ENCODE results near the gene PRKCH.
A peak's percentile ranks its signal among the peaks of the same experiment; 100 is the strongest.
"Not testable (repeated sequence)": the region's sequence is repeated elsewhere in the genome, so short reads cannot be mapped to it uniquely, and the experiment has no call there.

PRKCH gene

DNA sequence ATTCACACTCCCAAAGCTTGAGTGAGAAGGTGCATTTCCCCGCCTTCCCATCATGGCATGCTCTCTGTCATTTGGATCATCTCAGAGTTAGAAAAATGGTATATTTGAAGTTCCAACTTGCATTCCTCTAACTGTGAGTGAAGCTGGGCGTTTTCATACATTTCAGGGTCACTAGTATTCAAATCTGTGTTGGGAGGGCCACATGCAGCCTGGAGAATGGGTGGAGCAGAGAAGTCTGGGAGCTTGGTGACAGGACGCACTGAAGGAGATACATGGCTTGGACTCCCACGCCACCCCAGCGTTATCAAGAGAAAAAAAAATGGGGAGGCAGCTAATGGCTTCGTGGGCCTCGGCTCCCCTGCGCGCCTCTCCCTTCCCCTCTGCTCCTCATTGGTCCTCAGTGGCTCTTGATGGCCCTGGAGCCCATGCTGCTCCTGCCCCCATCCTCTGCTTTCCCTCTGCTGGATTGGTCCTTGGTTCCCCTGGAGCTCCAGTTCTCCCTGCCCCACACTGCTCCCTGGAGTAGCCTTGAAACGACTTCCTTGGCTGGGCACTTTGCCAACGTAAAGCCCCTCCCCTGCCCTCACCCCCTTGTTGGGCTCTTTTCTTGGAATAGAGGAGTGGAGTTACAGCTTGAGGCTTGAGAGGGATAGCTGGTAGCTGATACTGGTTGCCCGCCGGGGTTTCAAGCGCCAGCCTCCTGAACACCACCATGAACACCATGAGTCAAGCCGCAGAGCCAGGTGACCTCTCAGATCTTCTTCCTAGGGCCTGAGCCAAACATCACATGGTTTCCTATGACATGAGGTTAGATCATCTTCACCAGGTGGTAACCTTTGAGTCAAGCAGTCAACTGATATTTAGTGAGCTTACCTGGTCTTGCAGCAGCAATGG, 139.6 kb downstream of the PRKCH start:
- H3K79me2 ChIP-seq (ENCODE audit: control insufficient read depth, insufficient read depth, low read length): no peaks in the 10 kb centered on the region
- no peaks in the 10 kb centered on the region for H3K4me1 ChIP-seq (ENCODE audit: control insufficient read depth, low read depth, low read length)
- no peak overlapping the region for H3K56ac ChIP-seq (ENCODE audit: low read length)
- no peak overlapping the region for H3K27ac ChIP-seq (ENCODE audit: low read depth, low read length)
- H3K18ac ChIP-seq (ENCODE audit: low read length): no peak overlapping the region
- no peak overlapping the region for H3K4me2 ChIP-seq (ENCODE audit: low read length)
- H2AK5ac ChIP-seq (ENCODE audit: low read length): no peak overlapping the region
- no peak overlapping the region for H4K5ac ChIP-seq (ENCODE audit: low read length)
- no peaks in the 10 kb centered on the region for H3K36me3 ChIP-seq (ENCODE audit: control insufficient read depth, insufficient read depth, low read length)
- no peak overlapping the region for H3K9ac ChIP-seq (ENCODE audit: low read length)
- no peak overlapping the region for H3K4ac ChIP-seq (ENCODE audit: low read depth, low read length)
- H3K4me3 ChIP-seq (ENCODE audit: low read length): no peak overlapping the region
- DNase-seq: peak; percentile 48
- H2BK5ac ChIP-seq (ENCODE audit: low read length): no peak overlapping the region
- H2BK15ac ChIP-seq (replicated peaks; ENCODE audit: low read depth): no peak overlapping the region
- no peak overlapping the region for H4K8ac ChIP-seq (ENCODE audit: low read depth, low read length)
- no peaks in the 10 kb centered on the region for H3K27me3 ChIP-seq (ENCODE audit: insufficient read depth, low read length, poor library complexity)
- no peak overlapping the region for H2BK120ac ChIP-seq (ENCODE audit: low read depth, low read length)
- no peaks in the 10 kb centered on the region for H3K79me1 ChIP-seq (ENCODE audit: low read length)
- no peak overlapping the region for H3K23ac ChIP-seq (ENCODE audit: low read length)
- WGBS (ENCODE audit: extremely low coverage, insufficient coverage, low lambda C conversion rate): no CpG with 5 or more reads among the region's 15 CpGs

- Histone ChIP-seq H3K4ac (ENCODE audit: low read depth, low read length) (no peak overlapping the region), H2AK5ac (ENCODE audit: low read length) (no peak overlapping the region), H3K27me3 (ENCODE audit: insufficient read depth, low read length, poor library complexity) (no peaks in the 10 kb centered on the region), H4K8ac (ENCODE audit: low read depth, low read length) (no peak overlapping the region), H3K4me1 (ENCODE audit: control insufficient read depth, low read depth, low read length) (peaks cover 6% of the 10 kb centered on the region), H4K5ac (ENCODE audit: low read length) (no peak overlapping the region), H3K4me3 (ENCODE audit: low read length) (no peak overlapping the region), H3K56ac (ENCODE audit: low read length) (no peak overlapping the region), H3K36me3 (ENCODE audit: control insufficient read depth, insufficient read depth, low read length) (no peaks in the 10 kb centered on the region), H2BK15ac (replicated peaks; ENCODE audit: low read depth) (no peak overlapping the region), H2BK5ac (ENCODE audit: low read length) (no peak overlapping the region), H2BK120ac (ENCODE audit: low read depth, low read length) (no peak overlapping the region), H3K79me1 (ENCODE audit: low read length) (no peaks in the 10 kb centered on the region), H3K79me2 (ENCODE audit: control insufficient read depth, insufficient read depth, low read length) (no peaks in the 10 kb centered on the region), H3K9ac (ENCODE audit: low read length) (no peak overlapping the region), H3K27ac (ENCODE audit: low read depth, low read length) (no peak overlapping the region), H3K18ac (ENCODE audit: low read length) (no peak overlapping the region), H3K23ac (ENCODE audit: low read length) (no peak overlapping the region), H3K4me2 (ENCODE audit: low read length) (no peak overlapping the region)
- no CpG with 5 or more reads among the region's 7 CpGs for WGBS (ENCODE audit: extremely low coverage, insufficient coverage, low lambda C conversion rate)
- DNase-seq: peak; percentile 71
Measured at GRCh38 chr14:61461808-61462275, 140.5 kb downstream of the PRKCH start.

DNA sequence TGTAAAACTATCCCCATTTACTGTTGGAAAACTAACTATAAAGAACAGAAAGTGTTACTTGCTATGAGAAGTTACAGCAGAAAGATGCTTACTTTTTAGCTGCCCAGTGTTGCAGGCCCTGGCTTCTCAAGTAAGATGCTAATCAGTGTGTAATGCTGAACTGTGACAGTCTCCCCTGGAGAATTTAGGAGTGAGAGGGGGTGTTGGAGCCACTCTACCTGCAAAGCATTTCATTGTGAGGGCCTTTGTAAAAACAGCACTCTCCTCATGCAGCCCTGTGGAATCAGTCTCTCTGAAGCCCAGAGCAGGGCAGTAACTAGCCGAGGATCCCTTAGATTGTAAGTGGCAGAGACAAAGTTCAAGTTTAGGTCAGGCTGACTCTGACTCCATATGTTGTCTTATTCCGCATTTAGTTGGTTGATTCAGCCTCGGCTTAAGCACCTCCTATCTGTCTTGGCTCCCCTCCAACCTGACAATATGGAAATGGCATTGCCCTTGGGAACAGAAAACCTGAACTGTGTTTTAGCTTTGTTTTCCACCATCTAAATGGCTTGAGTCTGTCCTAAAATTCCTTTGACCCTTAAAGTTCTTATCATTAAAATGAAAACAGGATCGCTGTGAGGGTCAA, 141.3 kb downstream of the PRKCH start:
- Histone ChIP-seq H3K79me1 (ENCODE audit: low read length) (no peaks in the 10 kb centered on the region), H3K18ac (ENCODE audit: low read length) (no peak overlapping the region), H4K5ac (ENCODE audit: low read length) (no peak overlapping the region), H4K8ac (ENCODE audit: low read depth, low read length) (no peak overlapping the region), H3K4me1 (ENCODE audit: control insufficient read depth, low read depth, low read length) (peaks cover 6% of the 10 kb centered on the region), H2BK15ac (replicated peaks; ENCODE audit: low read depth) (no peak overlapping the region), H3K36me3 (ENCODE audit: control insufficient read depth, insufficient read depth, low read length) (no peaks in the 10 kb centered on the region), H3K23ac (ENCODE audit: low read length) (no peak overlapping the region), H2BK120ac (ENCODE audit: low read depth, low read length) (no peak overlapping the region), H3K9ac (ENCODE audit: low read length) (no peak overlapping the region), H3K4ac (ENCODE audit: low read depth, low read length) (no peak overlapping the region), H3K79me2 (ENCODE audit: control insufficient read depth, insufficient read depth, low read length) (no peaks in the 10 kb centered on the region), H3K4me2 (ENCODE audit: low read length) (no peak overlapping the region), H3K27ac (ENCODE audit: low read depth, low read length) (no peak overlapping the region), H3K27me3 (ENCODE audit: insufficient read depth, low read length, poor library complexity) (no peaks in the 10 kb centered on the region), H2BK5ac (ENCODE audit: low read length) (no peak overlapping the region), H3K4me3 (ENCODE audit: low read length) (no peak overlapping the region), H3K56ac (ENCODE audit: low read length) (peak overlapping the region; percentile 3), H2AK5ac (ENCODE audit: low read length) (no peak overlapping the region)
- no peak for DNase-seq
- WGBS (ENCODE audit: extremely low coverage, insufficient coverage, low lambda C conversion rate): no CpG with 5 or more reads among the region's 4 CpGs

GRCh38 chr14:61463664-61464285, 142.4 kb downstream of the PRKCH start:
- no peaks in the 10 kb centered on the region for H3K36me3 ChIP-seq (ENCODE audit: control insufficient read depth, insufficient read depth, low read length)
- no peak overlapping the region for H2AK5ac ChIP-seq (ENCODE audit: low read length)
- no peak overlapping the region for H3K27ac ChIP-seq (ENCODE audit: low read depth, low read length)
- H2BK5ac ChIP-seq (ENCODE audit: low read length): no peak overlapping the region
- no peaks in the 10 kb centered on the region for H3K79me2 ChIP-seq (ENCODE audit: control insufficient read depth, insufficient read depth, low read length)
- H3K56ac ChIP-seq (ENCODE audit: low read length): no peak overlapping the region
- no peak for DNase-seq
- H3K4ac ChIP-seq (ENCODE audit: low read depth, low read length): no peak overlapping the region
- H3K9ac ChIP-seq (ENCODE audit: low read length): no peak overlapping the region
- no peak overlapping the region for H3K4me3 ChIP-seq (ENCODE audit: low read length)
- H3K4me1 ChIP-seq (ENCODE audit: control insufficient read depth, low read depth, low read length): peaks cover 6% of the 10 kb centered on the region
- no peak overlapping the region for H3K18ac ChIP-seq (ENCODE audit: low read length)
- H4K5ac ChIP-seq (ENCODE audit: low read length): no peak overlapping the region
- H3K27me3 ChIP-seq (ENCODE audit: insufficient read depth, low read length, poor library complexity): no peaks in the 10 kb centered on the region
- no CpG with 5 or more reads among the region's 3 CpGs for WGBS (ENCODE audit: extremely low coverage, insufficient coverage, low lambda C conversion rate)
- no peak overlapping the region for H4K8ac ChIP-seq (ENCODE audit: low read depth, low read length)
- no peak overlapping the region for H2BK120ac ChIP-seq (ENCODE audit: low read depth, low read length)
- no peak overlapping the region for H3K4me2 ChIP-seq (ENCODE audit: low read length)
- no peaks in the 10 kb centered on the region for H3K79me1 ChIP-seq (ENCODE audit: low read length)
- H3K23ac ChIP-seq (ENCODE audit: low read length): no peak overlapping the region
- no peak overlapping the region for H2BK15ac ChIP-seq (replicated peaks; ENCODE audit: low read depth)

- not testable (repeated sequence) for H2BK5ac ChIP-seq (ENCODE audit: low read length); H2AK5ac ChIP-seq (ENCODE audit: low read length); DNase-seq; H4K8ac ChIP-seq (ENCODE audit: low read depth, low read length); H3K9ac ChIP-seq (ENCODE audit: low read length); H3K4ac ChIP-seq (ENCODE audit: low read depth, low read length); H3K18ac ChIP-seq (ENCODE audit: low read length); H3K4me3 ChIP-seq (ENCODE audit: low read length); H3K23ac ChIP-seq (ENCODE audit: low read length); H3K36me3 ChIP-seq (ENCODE audit: control insufficient read depth, insufficient read depth, low read length); H2BK120ac ChIP-seq (ENCODE audit: low read depth, low read length); H3K4me1 ChIP-seq (ENCODE audit: control insufficient read depth, low read depth, low read length); H3K56ac ChIP-seq (ENCODE audit: low read length); H3K4me2 ChIP-seq (ENCODE audit: low read length); H3K27me3 ChIP-seq (ENCODE audit: insufficient read depth, low read length, poor library complexity); H4K5ac ChIP-seq (ENCODE audit: low read length); H3K27ac ChIP-seq (ENCODE audit: low read depth, low read length); H2BK15ac ChIP-seq (replicated peaks; ENCODE audit: low read depth); H3K79me1 ChIP-seq (ENCODE audit: low read length); H3K79me2 ChIP-seq (ENCODE audit: control insufficient read depth, insufficient read depth, low read length)
- no CpG with 5 or more reads among the region's 2 CpGs for WGBS (ENCODE audit: extremely low coverage, insufficient coverage, low lambda C conversion rate)
Measured at GRCh38 chr14:61464539-61465320, 143.4 kb downstream of the PRKCH start.
